Heart right ventricle (tissue), 16 donors: Measurements from ENCODE around the gene ITGB2. TPM values are rescaled to one million over a fixed set of nuclear protein-coding genes. Genes with fewer than 3 reads are reported as not detected.

Source experiments
- ATAC-seq, 8 donors: fragments of 200-7000 bp; cut with Tn5 transposase; one replicate each; pipeline ENCODE4 v1.9.1; 2020; ENCODE audit warnings: mild to moderate bottlenecking in 8 of 8, moderate library complexity in 8 of 8, moderate number of reproducible peaks in 1 of 8
- DNase-seq, 2 donors: peaks; one replicate each; pipeline ENCODE4 v3.0.0-alpha.2; 2020
- H3K27ac ChIP-seq, 10 donors: fragments of 200-600 bp; sonication (generic) in 2 of 10; one replicate each; pipeline versions ENCODE4 v1.5.0 to v1.8.0; 2020 to 2022; ENCODE audit warnings: mild to moderate bottlenecking in 3 of 10
- H3K27me3 ChIP-seq, 7 donors: fragments of 200-600 bp; one replicate each; pipeline ENCODE4 v1.8.0; 2021 to 2022; ENCODE audit warnings: mild to moderate bottlenecking in 2 of 7
- H3K36me3 ChIP-seq, 9 donors: fragments of 200-600 bp; sonication (generic) in 1 of 9; one replicate each; pipeline versions ENCODE4 v1.5.0 to v1.8.0; 2020 to 2022; ENCODE audit warnings: mild to moderate bottlenecking in 2 of 9
- H3K4me1 ChIP-seq, 9 donors: fragments of 200-600 bp; sonication (generic) in 1 of 9; one replicate each; pipeline versions ENCODE4 v1.5.0 to v1.8.0; 2020 to 2022; ENCODE audit warnings: mild to moderate bottlenecking in 4 of 9
- H3K4me3 ChIP-seq, 10 donors: fragments of 200-600 bp; sonication (generic) in 2 of 10; one replicate each; pipeline versions ENCODE4 v1.5.0 to v1.8.0; 2020 to 2022; ENCODE audit warnings: mild to moderate bottlenecking in 7 of 10, moderate library complexity in 2 of 10
- H3K9me3 ChIP-seq, 11 donors: fragments of 200-600 bp in 10 of 11; sonication (generic) in 2 of 11; one replicate each; pipeline versions ENCODE4 v1.5.0 to v1.8.0; 2013 to 2022; ENCODE audit warnings: mild to moderate bottlenecking in 2 of 11, control low read depth in 1 of 11, moderate library complexity in 1 of 11
- CTCF ChIP-seq, 9 donors: fragments of 200-600 bp; sonication (generic) in 2 of 9; IDR thresholded peaks; one replicate each; pipeline versions ENCODE4 v1.5.0 to v1.8.0; 2021 to 2022; ENCODE audit warnings: antibody characterized with exemption in 9 of 9, mild to moderate bottlenecking in 5 of 9, moderate library complexity in 1 of 9
- WGBS, 2 donors: extraction: QIAGEN DNeasy Blood & Tissue Kit; methylation state at CpG; one replicate each; pipeline ENCODE4 v1.1.7; 2013; ENCODE audit warnings: inconsistent platforms in 1 of 2; 5-methylcytosine and 5-hydroxymethylcytosine counted together
- intact Hi-C, 10 donors: fragments of 100-400 bp; cut with DNase I; formaldehyde crosslinking; loops; one replicate each; pipeline versions ENCODE4 v1.11.1 to v1.14.2; 2022
- polyA plus RNA-seq, 2 donors: library from polyadenylated mRNA; stranded (reverse); fragments of 200-250 nt; gene quantifications; one replicate each; pipeline ENCODE4 v1.2.3, GENCODE V29; 2013
- total RNA-seq, 10 donors: library from RNA; stranded (reverse); fragmentation: NEBNext Ultra II Directional in 3 of 10; extraction: Animal tissue kit (Norgen Biotek cat#: 25700) in 3 of 10; gene quantifications; one replicate each; pipeline versions ENCODE4 v1.2.1 to v1.2.4, GENCODE V29; 2021 to 2023
- donor health status: Arrhythmogenic right ventricular cardiomyopathy.
- donor health status: ischemic (EF 13 %, LVEDD 7.1; RV severe dilation, severe dysfunction).
- donor health status: healthy with polysubstance abuse.
- donor health status: DM: no; HTN: yes; CAD: no.
- donor health status: DM: no; HTN: no; CAD: no.
- donor health status: ischemic (EF 25% LVEDD 6.9; RV normal size, moderate dysfunction).
- donor health status: ischemic (EF 25% LVEDD 5.7; RV mildly dilated, moderate dysfunction).
- donor health status: healthy.
- donor health status: DM: yes; HTN: yes; CAD: no.
- donor health status: Ischemic cardiomyopathy.
- donor health status: ischemic (EF 35%, LVEDD 5.7; RV mildly dilated, moderate dysfunction).
- donor health status: nonischemic (EF 11% LVEDD 7.7; RV severe dilation, severe dysfunction).
- donor health status: DM: yes; HTN: yes; CAD: no.
- donor health status: PGD.
- donor health status: ischemic (EF 29% LVEDD 5.4; RV normal size, mild dysfunction).
- donor health status: nonischemic (EF 23%, LVEDD 6.1; RV moderate dilation, normal function).

The ITGB2 gene
- total and polyA plus RNA-seq, 12 donors: 5.1 to 151 (median 11.4) TPM

- 15 to 17% methylated on average over 28 of the region's 28 CpGs for whole genome bisulfite sequencing, 2 donors
- intact Hi-C loops: loop anchor here in 4 of 10 donors (5.0 to 10.0 kb wide), 5 partner anchors 76 to 326 kb away; partner anchors contain the start of genes ADARB1 (in 2 of the 4) and POFUT2 (in 2 of the 4)
- peak overlapping the region; percentile 47 to 85 (median 77) for H3K27ac ChIP-seq
- DNase-seq (peak; percentile 86 to 92), ATAC-seq (peak; percentile 67 to 90 (median 84))
- H3K27me3 ChIP-seq: no peaks in the 10 kb centered on the region
- peak overlapping the region in 7 of 10 donors; percentile 1 to 27 (median 17) for H3K4me3 ChIP-seq
- H3K4me1 ChIP-seq: peaks cover 30 to 99% (median 62%) of the 10 kb centered on the region in 9 donors
- no peaks in the 10 kb centered on the region for H3K9me3 ChIP-seq
- TF ChIP-seq CTCF (IDR thresholded peaks at IDR 0.05): no peak
- H3K36me3 ChIP-seq: peaks cover 0 to 40% (median 0%) of the 10 kb centered on the region in 9 donors
These were observed 37.9 kb upstream of the ITGB2 start for GRCh38 chr21:44958471-44959191.

GRCh38 chr21:44957901-44958451, 37.3 kb upstream of the ITGB2 start:
- DNase-seq (peak in 1 of 2 donors; percentile 25), ATAC-seq (peak in 7 of 8 donors; percentile 1 to 13 (median 2))
- TF ChIP-seq CTCF (IDR thresholded peaks at IDR 0.05): no peak
- H3K4me3 ChIP-seq: peak overlapping the region in 4 of 10 donors; percentile 14 to 27 (median 21)
- H3K4me1 ChIP-seq: peaks cover 30 to 99% (median 66%) of the 10 kb centered on the region in 9 donors
- H3K27ac ChIP-seq: peak overlapping the region; percentile 47 to 85 (median 77)
- WGBS, 2 donors: 52 to 56% methylated on average over 26 of the region's 26 CpGs
- H3K36me3 ChIP-seq: peaks cover 0 to 44% (median 0%) of the 10 kb centered on the region in 9 donors
- no peaks in the 10 kb centered on the region for H3K27me3 ChIP-seq
- intact Hi-C loops: loop anchor here in 4 of 10 donors (5.0 to 10.0 kb wide), 5 partner anchors 77 to 327 kb away; partner anchors contain the start of genes ADARB1 (in 2 of the 4) and POFUT2 (in 2 of the 4)
- H3K9me3 ChIP-seq: no peaks in the 10 kb centered on the region

- Histone ChIP-seq H3K4me1 (peaks cover 30 to 99% (median 71%) of the 10 kb centered on the region in 9 donors), H3K9me3 (no peaks in the 10 kb centered on the region), H3K27me3 (no peaks in the 10 kb centered on the region), H3K27ac (peak overlapping the region in 8 of 10 donors; percentile 68 to 85 (median 80)), H3K36me3 (peaks cover 0 to 44% (median 0%) of the 10 kb centered on the region in 9 donors), H3K4me3 (no peak overlapping the region)
- DNase-seq: no peak
- WGBS, 2 donors: 94% methylated on average over 22 of the region's 22 CpGs
- TF ChIP-seq CTCF (IDR thresholded peaks at IDR 0.05): no peak
- intact Hi-C loops: loop anchor here in 4 of 10 donors (5.0 to 10.0 kb wide), 5 partner anchors 78 to 328 kb away; partner anchors contain the start of genes ADARB1 (in 2 of the 4) and POFUT2 (in 2 of the 4)
- no peak for ATAC-seq
These were observed 36.5 kb upstream of the ITGB2 start for GRCh38 chr21:44957047-44957831.
